NCI-H2029 (cell line): ENCODE measurements around the gene ERH.
A peak's percentile ranks its signal among the peaks of the same experiment; 100 is the strongest.
"Not testable (repeated sequence)": the region's sequence is repeated elsewhere in the genome, so short reads cannot be mapped to it uniquely, and the experiment has no call there.

Experiments
- DNase-seq: peaks from one replicate; lab custom pipeline; 2025; lab: John Stamatoyannopoulos, UW

Gene ERH

GRCh38 chr14:69398053-69398817, at the start of gene ERH, which contains the start of gene SLC39A9:
Gene ERH, minus strand, starts transcription at chr14:69398299. Its CDS starts 66 bp downstream, at chr14:69398233.
Gene SLC39A9, plus strand, starts transcription at chr14:69398692. Its CDS starts 678 bp downstream, at chr14:69399370.
- DNase-seq = peak; percentile 88

GRCh38 chr14:69443296-69443805, 45.3 kb upstream of the ERH start:
- DNase-seq = no peak

GRCh38 chr14:69441948-69442347, 43.8 kb upstream of the ERH start:
- no peak for DNase-seq

GRCh38 chr14:69439521-69440270, 41.6 kb upstream of the ERH start:
- DNase-seq = no peak

GRCh38 chr14:69432364-69432763, 34.3 kb upstream of the ERH start:
- no peak for DNase-seq

- no peak for DNase-seq
Measured at GRCh38 chr14:69430306-69430939, 32.3 kb upstream of the ERH start.

- no peak for DNase-seq
Measured at GRCh38 chr14:69429643-69430042, 31.5 kb upstream of the ERH start.

- DNase-seq = no peak
Measured at GRCh38 chr14:69428289-69428998, 30.3 kb upstream of the ERH start.

- DNase-seq = no peak
Measured at GRCh38 chr14:69427596-69427995, 29.5 kb upstream of the ERH start.

GRCh38 chr14:69424149-69424923, 26.2 kb upstream of the ERH start:
- DNase-seq = no peak

- DNase-seq = no peak
Measured at GRCh38 chr14:69423279-69423678, 25.2 kb upstream of the ERH start.

- not testable (repeated sequence) for DNase-seq
Measured at GRCh38 chr14:69416087-69416486, 18.0 kb upstream of the ERH start.

GRCh38 chr14:69413483-69413882, 15.4 kb upstream of the ERH start:
- DNase-seq = no peak

- no peak for DNase-seq
Measured at GRCh38 chr14:69408331-69408960, 10.3 kb upstream of the ERH start.

GRCh38 chr14:69405762-69406161, 7.7 kb upstream of the ERH start:
- no peak for DNase-seq

GRCh38 chr14:69404883-69405282, 6.8 kb upstream of the ERH start:
- no peak for DNase-seq

- DNase-seq = no peak
Measured at GRCh38 chr14:69404478-69404877, 6.4 kb upstream of the ERH start.

- DNase-seq = no peak
Measured at GRCh38 chr14:69401841-69402240, 3.7 kb upstream of the ERH start.

GRCh38 chr14:69400154-69400553, 2.1 kb upstream of the ERH start:
- DNase-seq = no peak

GRCh38 chr14:69399750-69400149, 1.7 kb upstream of the ERH start:
- no peak for DNase-seq

- no peak for DNase-seq
Measured at GRCh38 chr14:69398818-69399210, 715 bp upstream of the ERH start.
